ENCODE measurements around the gene UBTD2.

Gene UBTD2

DNA sequence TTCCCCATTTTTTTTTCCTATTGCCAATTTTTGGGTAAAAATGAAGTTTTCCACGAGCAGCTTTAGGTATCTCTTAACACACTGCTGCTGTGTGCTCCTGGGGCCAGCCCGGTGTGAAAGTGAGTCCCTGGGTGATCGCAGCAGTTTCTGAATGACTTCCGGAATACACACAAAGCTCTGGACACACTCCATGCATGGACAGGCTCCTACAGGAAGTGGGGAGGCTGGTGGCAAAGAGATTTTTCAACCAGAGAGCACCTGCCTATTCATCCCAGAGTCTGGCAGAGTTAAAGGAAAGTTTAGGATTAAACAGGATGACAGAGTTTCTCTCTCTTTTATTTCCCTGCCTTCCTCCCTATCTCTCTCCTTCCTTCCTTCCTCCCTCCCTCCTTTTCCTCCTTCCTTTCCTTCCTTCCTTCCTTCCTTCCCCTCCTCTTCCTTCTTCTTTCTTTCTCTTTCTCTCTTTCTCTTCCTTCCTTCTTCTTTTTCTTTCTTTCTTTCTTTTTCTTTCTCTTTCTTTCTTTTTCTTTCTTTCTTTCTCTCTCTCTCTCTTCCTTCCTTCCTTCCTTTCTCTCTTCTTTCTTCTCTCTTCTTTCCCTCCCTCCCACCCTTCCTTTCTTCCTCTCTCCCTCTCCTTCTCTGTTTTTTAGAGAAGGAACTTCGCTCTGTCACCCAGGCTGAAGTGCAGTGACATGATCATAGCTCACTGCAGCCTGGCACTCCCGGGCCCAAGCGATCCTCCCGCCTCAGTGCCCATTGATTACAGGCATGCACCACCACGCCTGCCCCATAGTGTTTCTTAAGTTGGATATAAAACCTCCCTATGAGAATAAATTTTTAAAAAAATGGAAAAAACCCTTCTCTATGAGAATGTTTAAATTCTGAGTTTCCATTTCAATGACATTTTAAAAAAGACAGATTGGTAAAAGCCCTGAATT lies 38.7 kb upstream of the UBTD2 start:
- no peak overlapping the region for H3K4me3 ChIP-seq (ENCODE audit: low read length)
- H3K36me3 ChIP-seq (replicated peaks; ENCODE audit: insufficient read depth, low read length): no peaks in the 10 kb centered on the region
- no peaks in the 10 kb centered on the region for H3K79me2 ChIP-seq (ENCODE audit: low read length)
- H2AFZ ChIP-seq (ENCODE audit: low read length): no peak overlapping the region
- no peak overlapping the region for H3K4me2 ChIP-seq (ENCODE audit: low read depth, low read length)
- H3K27me3 ChIP-seq (replicated peaks; ENCODE audit: insufficient read depth, low read length): no peaks in the 10 kb centered on the region
- H3F3A ChIP-seq (ENCODE audit: insufficient read depth, low read length): no peaks in the 10 kb centered on the region
- DNase-seq: no peak
- H3K9me2 ChIP-seq (replicated peaks; ENCODE audit: insufficient read depth, low read length): no peaks in the 10 kb centered on the region
- H4K20me1 ChIP-seq (ENCODE audit: insufficient read depth, low read length): no peaks in the 10 kb centered on the region
- H3K9me3 ChIP-seq (replicated peaks; ENCODE audit: insufficient read depth, low read length): no peaks in the 10 kb centered on the region
- no peak overlapping the region for H3K27ac ChIP-seq (ENCODE audit: low read length)
- H3K9ac ChIP-seq (ENCODE audit: low read length): no peak overlapping the region
- TF ChIP-seq EZH2phosphoT487 (IDR thresholded peaks at IDR 0.05; ENCODE audit: low read length) (no peak), EZH2 (optimal IDR thresholded peaks at IDR 0.05; ENCODE audit: low read depth, low read length) (no peak)
- TF ChIP-seq, protein P1, sequence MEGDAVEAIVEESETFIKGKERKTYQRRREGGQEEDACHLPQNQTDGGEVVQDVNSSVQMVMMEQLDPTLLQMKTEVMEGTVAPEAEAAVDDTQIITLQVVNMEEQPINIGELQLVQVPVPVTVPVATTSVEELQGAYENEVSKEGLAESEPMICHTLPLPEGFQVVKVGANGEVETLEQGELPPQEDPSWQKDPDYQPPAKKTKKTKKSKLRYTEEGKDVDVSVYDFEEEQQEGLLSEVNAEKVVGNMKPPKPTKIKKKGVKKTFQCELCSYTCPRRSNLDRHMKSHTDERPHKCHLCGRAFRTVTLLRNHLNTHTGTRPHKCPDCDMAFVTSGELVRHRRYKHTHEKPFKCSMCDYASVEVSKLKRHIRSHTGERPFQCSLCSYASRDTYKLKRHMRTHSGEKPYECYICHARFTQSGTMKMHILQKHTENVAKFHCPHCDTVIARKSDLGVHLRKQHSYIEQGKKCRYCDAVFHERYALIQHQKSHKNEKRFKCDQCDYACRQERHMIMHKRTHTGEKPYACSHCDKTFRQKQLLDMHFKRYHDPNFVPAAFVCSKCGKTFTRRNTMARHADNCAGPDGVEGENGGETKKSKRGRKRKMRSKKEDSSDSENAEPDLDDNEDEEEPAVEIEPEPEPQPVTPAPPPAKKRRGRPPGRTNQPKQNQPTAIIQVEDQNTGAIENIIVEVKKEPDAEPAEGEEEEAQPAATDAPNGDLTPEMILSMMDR (IDR thresholded peaks at IDR 0.05; ENCODE audit: low read length): no peak
- 0 out of 2 replicates have a peak, but pooled peaks cover 4% of the 10 kb centered on the region for H3K4me1 ChIP-seq (ENCODE audit: low read length)

DNA sequence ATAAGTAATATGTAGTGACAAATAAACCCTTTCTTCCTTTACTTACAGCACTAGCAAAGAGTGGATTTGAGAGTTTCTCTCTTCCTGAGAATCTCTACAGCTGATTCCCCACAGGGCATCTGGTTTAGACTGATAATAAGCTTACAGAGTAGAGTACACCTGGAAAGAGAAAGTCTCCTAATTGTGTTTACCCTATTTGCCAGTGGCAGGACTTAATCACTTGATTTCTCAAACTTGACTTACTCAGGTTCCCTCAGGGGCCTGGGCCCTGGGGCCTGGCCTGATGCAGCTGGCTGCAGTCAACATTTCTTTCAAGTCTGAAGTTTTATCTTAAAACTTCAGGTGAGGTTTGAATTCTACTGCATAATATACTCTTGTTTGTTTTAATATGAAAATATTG lies 38.0 kb upstream of the UBTD2 start:
- Histone ChIP-seq H2AFZ (ENCODE audit: low read length) (no peak overlapping the region), H3F3A (ENCODE audit: insufficient read depth, low read length) (no peaks in the 10 kb centered on the region), H3K9me3 (replicated peaks; ENCODE audit: insufficient read depth, low read length) (no peaks in the 10 kb centered on the region), H3K79me2 (ENCODE audit: low read length) (no peaks in the 10 kb centered on the region), H3K36me3 (replicated peaks; ENCODE audit: insufficient read depth, low read length) (no peaks in the 10 kb centered on the region), H4K20me1 (ENCODE audit: insufficient read depth, low read length) (no peaks in the 10 kb centered on the region), H3K27ac (ENCODE audit: low read length) (no peak overlapping the region), H3K4me3 (ENCODE audit: low read length) (no peak overlapping the region), H3K9ac (ENCODE audit: low read length) (no peak overlapping the region), H3K4me1 (ENCODE audit: low read length) (0 out of 2 replicates have a peak, but pooled peaks cover 4% of the 10 kb centered on the region), H3K9me2 (replicated peaks; ENCODE audit: insufficient read depth, low read length) (no peaks in the 10 kb centered on the region), H3K4me2 (ENCODE audit: low read depth, low read length) (no peak overlapping the region), H3K27me3 (replicated peaks; ENCODE audit: insufficient read depth, low read length) (no peaks in the 10 kb centered on the region)
- no peak for DNase-seq
- TF ChIP-seq, protein P1 (IDR thresholded peaks at IDR 0.05; ENCODE audit: low read length): no peak

DNA sequence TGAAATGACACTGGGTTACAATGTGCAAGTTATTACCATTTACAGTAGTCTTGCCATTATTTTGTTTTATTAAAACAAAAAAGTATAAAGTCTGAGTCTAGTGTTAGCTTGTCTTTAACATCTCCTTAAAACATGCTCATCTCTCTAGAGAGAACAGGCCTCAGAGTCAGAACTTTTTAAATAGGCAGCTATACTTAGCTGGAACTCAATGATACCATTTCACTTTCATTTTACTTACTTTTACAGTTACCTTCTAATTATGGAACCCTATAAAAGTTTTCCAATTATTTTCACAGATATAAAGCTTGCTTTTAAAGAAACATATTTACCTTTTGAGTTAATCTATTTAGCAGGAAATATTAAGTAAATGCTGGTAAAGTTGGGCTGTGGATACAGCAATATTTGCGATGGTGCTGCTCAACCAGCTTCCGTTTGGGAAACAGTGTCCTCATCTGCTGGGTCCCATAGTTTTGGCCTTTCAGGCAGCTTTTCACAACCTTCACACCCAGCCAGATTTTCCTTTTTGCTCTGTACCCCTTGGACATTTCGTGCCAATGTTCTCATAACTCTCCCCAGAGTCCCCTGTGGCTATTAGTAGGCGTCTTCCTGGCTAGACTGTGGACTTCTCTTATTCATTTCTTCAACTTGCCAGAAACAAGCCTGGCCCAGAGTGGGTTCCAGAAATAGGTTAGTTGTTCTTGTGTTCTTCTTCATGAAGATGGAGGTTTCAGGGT lies 36.3 kb upstream of the UBTD2 start:
- Histone ChIP-seq H3K4me3 (ENCODE audit: low read length) (no peak overlapping the region), H3K27ac (ENCODE audit: low read length) (no peak overlapping the region), H3F3A (ENCODE audit: insufficient read depth, low read length) (no peaks in the 10 kb centered on the region), H3K4me1 (ENCODE audit: low read length) (0 out of 2 replicates have a peak, but pooled peaks cover 4% of the 10 kb centered on the region), H2AFZ (ENCODE audit: low read length) (peak overlapping the region; percentile 49; the same call in 1 of the 2 replicates), H3K27me3 (replicated peaks; ENCODE audit: insufficient read depth, low read length) (no peaks in the 10 kb centered on the region), H3K9me2 (replicated peaks; ENCODE audit: insufficient read depth, low read length) (no peaks in the 10 kb centered on the region), H3K4me2 (ENCODE audit: low read depth, low read length) (peak overlapping the region; percentile 13; the same call in 1 of the 2 replicates), H3K79me2 (ENCODE audit: low read length) (no peaks in the 10 kb centered on the region), H4K20me1 (ENCODE audit: insufficient read depth, low read length) (no peaks in the 10 kb centered on the region), H3K9me3 (replicated peaks; ENCODE audit: insufficient read depth, low read length) (no peaks in the 10 kb centered on the region), H3K36me3 (replicated peaks; ENCODE audit: insufficient read depth, low read length) (no peaks in the 10 kb centered on the region), H3K9ac (ENCODE audit: low read length) (no peak overlapping the region)
- TF ChIP-seq, protein P1 (IDR thresholded peaks at IDR 0.05; ENCODE audit: low read length): no peak
- TF ChIP-seq EZH2 (optimal IDR thresholded peaks at IDR 0.05; ENCODE audit: low read depth, low read length) (no peak), EZH2phosphoT487 (IDR thresholded peaks at IDR 0.05; ENCODE audit: low read length) (no peak)
- DNase-seq: no peak

All from MM.1S (cell line).